Parathyroid adenoma (tissue), 2 donors: Measurements from ENCODE around the gene ALPI.

Experiments
- H2AFZ ChIP-seq: fragments of 300-600 bp; sonication (generic); one replicate; pipeline ENCODE4 v1.7.0; 2017; ENCODE audit warnings: antibody characterized with exemption, mild to moderate bottlenecking
- H3K27ac ChIP-seq: fragments of 300-600 bp; sonication (generic); one replicate; pipeline ENCODE4 v1.7.0; 2017
- H3K27me3 ChIP-seq: fragments of 300-600 bp; sonication (generic); one replicate; pipeline ENCODE4 v1.7.0; 2017; ENCODE audit warnings: low read length; ENCODE audit not compliant: control insufficient read depth, insufficient read depth
- H3K36me3 ChIP-seq: fragments of 300-600 bp; sonication (generic); one replicate; pipeline ENCODE4 v1.7.0; 2017; ENCODE audit warnings: low read length; ENCODE audit not compliant: control insufficient read depth, insufficient read depth
- H3K4me1 ChIP-seq: fragments of 300-600 bp; sonication (generic); one replicate; pipeline ENCODE4 v1.7.0; 2017; ENCODE audit warnings: control low read depth
- H3K4me2 ChIP-seq: fragments of 300-600 bp; sonication (generic); one replicate; pipeline ENCODE4 v1.7.0; 2017; ENCODE audit warnings: low read length
- H3K4me3 ChIP-seq: fragments of 300-600 bp; sonication (generic); one replicate; pipeline ENCODE4 v1.7.0; 2017; ENCODE audit warnings: low read depth, low read length
- H3K79me2 ChIP-seq: fragments of 300-600 bp; sonication (generic); one replicate; pipeline ENCODE4 v1.7.0; 2017; ENCODE audit warnings: control low read depth
- H3K9ac ChIP-seq: fragments of 300-600 bp; sonication (generic); one replicate; pipeline ENCODE4 v1.7.0; 2017; ENCODE audit warnings: mild to moderate bottlenecking
- H3K9me3 ChIP-seq: fragments of 300-600 bp; sonication (generic); one replicate; pipeline ENCODE4 v1.7.0; 2017; ENCODE audit warnings: low read length; ENCODE audit not compliant: control insufficient read depth
- TF ChIP-seq, protein P1 (sequence below): fragments of 300-600 bp; sonication (generic); IDR thresholded peaks from one replicate; pipeline ENCODE4 v1.7.0; 2017; ENCODE audit warnings: antibody characterized with exemption, mild to moderate bottlenecking
- donor health status: primary hyperparathyroidism.

ALPI gene

DNA sequence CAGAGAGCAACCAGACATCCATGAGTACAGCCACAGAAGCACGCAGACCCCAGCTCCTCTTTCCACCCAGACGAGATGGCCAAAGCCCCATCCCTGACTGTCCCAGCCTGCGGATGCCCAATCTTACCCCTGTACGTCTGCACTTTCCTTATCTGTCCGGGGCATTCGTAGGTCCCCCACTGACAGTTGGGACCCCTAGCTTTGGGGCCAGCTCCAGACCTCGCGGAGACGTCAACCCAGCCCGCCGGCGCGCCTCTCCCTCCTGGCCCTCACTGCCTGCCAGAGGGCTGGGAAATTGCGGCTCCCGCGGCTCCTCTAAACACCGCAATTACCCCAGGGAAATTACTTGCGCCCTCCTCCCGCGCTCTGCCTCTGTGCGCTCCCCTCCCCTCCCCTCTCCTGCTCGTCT is 29.4 kb downstream of the ALPI start:
- H3K27ac ChIP-seq: no peak overlapping the region
- TF ChIP-seq, protein P1, sequence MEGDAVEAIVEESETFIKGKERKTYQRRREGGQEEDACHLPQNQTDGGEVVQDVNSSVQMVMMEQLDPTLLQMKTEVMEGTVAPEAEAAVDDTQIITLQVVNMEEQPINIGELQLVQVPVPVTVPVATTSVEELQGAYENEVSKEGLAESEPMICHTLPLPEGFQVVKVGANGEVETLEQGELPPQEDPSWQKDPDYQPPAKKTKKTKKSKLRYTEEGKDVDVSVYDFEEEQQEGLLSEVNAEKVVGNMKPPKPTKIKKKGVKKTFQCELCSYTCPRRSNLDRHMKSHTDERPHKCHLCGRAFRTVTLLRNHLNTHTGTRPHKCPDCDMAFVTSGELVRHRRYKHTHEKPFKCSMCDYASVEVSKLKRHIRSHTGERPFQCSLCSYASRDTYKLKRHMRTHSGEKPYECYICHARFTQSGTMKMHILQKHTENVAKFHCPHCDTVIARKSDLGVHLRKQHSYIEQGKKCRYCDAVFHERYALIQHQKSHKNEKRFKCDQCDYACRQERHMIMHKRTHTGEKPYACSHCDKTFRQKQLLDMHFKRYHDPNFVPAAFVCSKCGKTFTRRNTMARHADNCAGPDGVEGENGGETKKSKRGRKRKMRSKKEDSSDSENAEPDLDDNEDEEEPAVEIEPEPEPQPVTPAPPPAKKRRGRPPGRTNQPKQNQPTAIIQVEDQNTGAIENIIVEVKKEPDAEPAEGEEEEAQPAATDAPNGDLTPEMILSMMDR: no peak
- H2AFZ ChIP-seq: no peak overlapping the region
- peaks cover 3% of the 10 kb centered on the region for H3K27me3 ChIP-seq
- no peaks in the 10 kb centered on the region for H3K4me1 ChIP-seq
- H3K79me2 ChIP-seq: no peaks in the 10 kb centered on the region
- no peak overlapping the region for H3K4me2 ChIP-seq
- no peaks in the 10 kb centered on the region for H3K9me3 ChIP-seq
- no peak overlapping the region for H3K4me3 ChIP-seq
- H3K9ac ChIP-seq: no peak overlapping the region
- no peaks in the 10 kb centered on the region for H3K36me3 ChIP-seq

GRCh38 chr2:232485757-232486557 is 30.0 kb downstream of the ALPI start:
- Histone ChIP-seq H3K27ac (no peak overlapping the region), H3K9me3 (no peaks in the 10 kb centered on the region), H3K36me3 (no peaks in the 10 kb centered on the region), H3K79me2 (no peaks in the 10 kb centered on the region), H3K4me1 (no peaks in the 10 kb centered on the region), H3K27me3 (peaks cover 3% of the 10 kb centered on the region), H3K4me2 (no peak overlapping the region), H2AFZ (no peak overlapping the region), H3K9ac (no peak overlapping the region), H3K4me3 (no peak overlapping the region)
- TF ChIP-seq, protein P1: no peak

GRCh38 chr2:232486558-232487384 is 30.8 kb downstream of the ALPI start:
- no peaks in the 10 kb centered on the region for H3K36me3 ChIP-seq

DNA sequence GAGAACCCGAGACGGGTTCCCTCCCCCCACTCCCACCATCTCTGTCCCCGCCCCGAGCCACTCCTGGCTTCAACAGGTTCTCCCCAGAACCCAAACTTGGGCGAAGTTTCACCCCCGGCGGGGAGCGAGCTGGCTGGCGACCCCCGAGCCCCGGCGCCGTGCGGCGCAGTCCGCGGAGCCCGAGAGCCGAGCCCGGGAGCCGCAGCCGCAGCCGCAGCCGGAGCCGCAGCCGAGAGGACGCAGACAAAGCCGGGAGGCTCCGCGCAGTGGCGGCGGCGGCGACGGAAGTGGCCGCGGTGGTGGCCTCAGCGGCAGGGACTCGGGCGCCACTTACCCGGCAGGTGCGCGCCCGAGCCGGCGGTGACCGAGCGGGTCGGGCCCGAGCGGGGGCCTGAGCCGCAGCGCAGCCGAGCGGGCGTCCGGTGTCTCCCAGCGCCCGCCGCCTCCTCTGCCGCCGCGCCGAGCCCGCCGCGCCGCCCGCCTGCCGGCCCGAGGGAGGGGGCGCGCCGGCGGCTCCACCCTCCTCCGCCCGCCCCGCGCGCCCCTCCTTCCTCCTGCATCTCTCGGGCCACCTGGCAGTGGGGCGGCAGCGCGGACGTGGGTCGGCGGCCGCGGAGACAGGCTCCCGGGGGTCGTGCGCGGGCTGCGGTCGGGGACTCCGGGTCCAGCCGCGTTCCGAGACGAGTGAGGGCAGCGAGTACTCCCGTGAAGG is 31.6 kb downstream of the ALPI start, which contains the start of gene ECEL1:
TSS of gene ECEL1 (minus strand) at position 450 of the 712 bp plus-strand sequence. CDS start 1,181 bp downstream, outside the sequence.
- Histone ChIP-seq H3K4me1 (no peaks in the 10 kb centered on the region), H2AFZ (no peak within 1 kb of the TSS), H3K36me3 (no peaks in the 10 kb centered on the region), H3K27ac (no peak within 1 kb of the TSS), H3K27me3 (peaks cover 3% of the 10 kb centered on the region), H3K9ac (no peak within 1 kb of the TSS), H3K4me2 (peak within 1 kb of the TSS; percentile 26), H3K79me2 (no peaks in the 10 kb centered on the region), H3K4me3 (no peak within 1 kb of the TSS), H3K9me3 (no peaks in the 10 kb centered on the region)
- TF ChIP-seq, protein P1: no peak

More at GRCh38 chr2:232486558-232487384, 30.8 kb downstream of the ALPI start:
- H3K27me3 ChIP-seq: peaks cover 3% of the 10 kb centered on the region
- H3K4me1 ChIP-seq: no peaks in the 10 kb centered on the region
- H3K4me3 ChIP-seq: no peak overlapping the region
- TF ChIP-seq, protein P1: no peak
- H3K4me2 ChIP-seq: no peak overlapping the region
- no peaks in the 10 kb centered on the region for H3K9me3 ChIP-seq
- no peak overlapping the region for H3K27ac ChIP-seq
- H3K79me2 ChIP-seq: no peaks in the 10 kb centered on the region
- H2AFZ ChIP-seq: no peak overlapping the region
- H3K9ac ChIP-seq: no peak overlapping the region
